Activated CD8-positive, alpha-beta memory T cell treated with anti-CD3 and anti-CD28 coated beads, Interleukin-2, amount 50 U/mL, for 4 hours (primary cell): ENCODE measurements around the gene MISFA.
"Not testable (repeated sequence)": the region's sequence is repeated elsewhere in the genome, so short reads cannot be mapped to it uniquely, and the experiment has no call there.

Experiments used
- DNase-seq: peaks from one replicate; pipeline ENCODE4 v3.0.0-alpha.2; 2020

MISFA gene

DNA sequence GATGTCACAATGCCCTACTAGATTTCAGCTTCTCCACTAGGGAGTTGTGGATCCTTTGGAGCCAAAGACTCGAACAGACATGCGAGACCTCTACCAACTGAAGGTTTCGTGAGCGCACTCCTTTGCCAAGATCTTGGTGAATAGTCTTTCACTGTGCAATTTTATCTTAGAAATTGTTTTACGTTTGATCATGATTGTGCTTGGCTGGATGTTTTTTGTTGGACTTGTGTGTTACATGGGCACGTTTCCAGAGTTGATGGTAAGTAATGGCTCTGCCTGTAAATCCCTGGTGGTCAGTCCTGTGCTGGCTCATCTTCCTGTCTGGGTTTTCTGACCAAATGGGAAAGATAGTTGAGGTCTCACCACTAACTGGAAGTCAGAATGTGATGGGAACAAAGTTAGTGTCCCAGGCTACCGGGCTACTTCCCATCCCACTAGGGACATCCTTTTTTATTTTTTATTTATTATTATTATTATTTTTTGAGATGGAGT, at the start of gene MISFA:
MISFA (plus strand) TSS at position 51 of the 492 bp plus-strand sequence; CDS start at position 191, 140 bp downstream.
- no peak for DNase-seq

DNA sequence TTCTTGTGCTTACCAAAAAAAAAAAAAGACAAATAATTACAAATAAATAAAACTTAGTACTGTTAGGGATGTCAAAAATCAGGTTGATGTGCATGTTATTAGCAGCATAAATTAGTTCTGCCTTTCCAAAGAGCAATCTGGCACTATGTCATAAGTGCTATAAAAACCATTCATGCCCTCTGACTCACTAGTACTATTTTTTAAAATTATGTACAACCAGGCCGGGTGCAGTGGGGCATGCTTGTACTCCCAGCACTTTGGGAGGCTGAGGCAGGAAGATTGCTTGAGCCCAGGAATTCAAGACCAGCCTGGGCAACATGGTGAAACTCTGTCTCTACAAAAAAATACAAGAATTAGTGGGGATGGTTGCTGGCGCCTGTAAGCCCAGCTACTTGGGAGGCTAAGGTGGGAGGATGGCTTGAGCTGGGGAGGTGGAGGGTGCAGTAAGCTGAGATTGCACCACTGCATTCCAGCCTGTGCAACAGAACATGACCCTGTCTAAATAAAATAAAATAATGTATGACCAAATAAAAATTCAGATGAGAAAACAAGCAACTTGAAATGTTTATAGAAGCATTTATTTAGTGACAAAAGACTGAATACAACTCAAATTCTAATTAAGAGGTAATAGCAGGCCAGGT, 36.4 kb upstream of the MISFA start:
- DNase-seq: no peak

DNA sequence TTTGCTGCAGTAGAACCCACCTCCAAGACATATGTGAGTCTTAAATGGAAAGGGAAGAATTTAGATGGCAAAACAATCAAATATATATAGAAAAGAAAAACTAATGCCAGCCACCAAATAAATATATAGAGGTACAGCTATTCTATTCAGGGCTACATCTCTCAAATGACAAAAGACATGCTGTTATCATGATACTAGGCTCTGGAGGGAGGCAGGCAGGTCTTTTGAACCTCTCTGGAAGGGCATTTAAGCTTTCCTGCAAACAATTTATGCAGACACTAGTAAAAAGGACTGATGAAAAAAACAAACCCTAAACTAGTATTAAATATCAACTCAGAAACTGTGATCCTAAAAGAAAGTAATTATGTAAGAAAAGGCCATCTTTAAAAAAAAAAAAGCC, 35.4 kb upstream of the MISFA start:
- no peak for DNase-seq

- no peak for DNase-seq
These were observed 33.2 kb upstream of the MISFA start for GRCh38 chr11:18566406-18566805.

DNA sequence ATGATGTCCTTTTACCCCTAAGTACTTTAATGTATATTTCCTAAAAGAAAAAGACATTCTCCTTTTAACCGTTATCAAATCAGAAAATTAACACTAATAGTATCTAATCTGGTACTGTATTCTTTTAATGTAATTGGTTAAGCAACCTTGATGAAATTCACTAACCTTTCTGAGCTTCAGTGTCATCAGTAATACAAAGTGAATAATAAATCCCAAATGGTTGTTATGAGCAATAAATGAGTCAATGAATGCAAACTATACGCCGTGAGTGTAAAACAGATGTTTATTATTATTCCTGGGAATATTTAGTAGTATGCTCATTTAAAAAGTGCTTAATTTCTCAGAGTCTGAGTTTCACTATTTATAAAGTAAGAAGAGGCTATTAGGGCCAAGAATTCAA, 32.5 kb upstream of the MISFA start:
- DNase-seq: no peak

DNA sequence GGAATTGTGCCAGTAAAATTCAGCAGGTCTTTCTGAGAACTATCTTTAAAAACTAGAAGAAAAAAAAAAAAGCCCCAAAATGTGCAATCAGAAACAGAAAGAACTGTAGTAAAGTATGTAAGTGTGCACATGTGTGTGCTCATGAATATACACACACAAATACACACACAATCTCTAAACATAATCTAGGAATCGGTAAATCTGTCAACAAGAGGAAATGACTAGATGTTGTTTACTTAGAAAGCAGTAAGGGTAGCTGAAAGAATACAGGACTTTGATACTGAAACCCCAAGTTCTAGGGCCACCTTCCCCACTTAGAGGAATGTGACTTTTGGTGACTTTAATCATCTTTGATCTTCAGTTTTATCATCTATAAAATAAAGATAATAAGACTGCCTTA, 24.2 kb upstream of the MISFA start:
- no peak for DNase-seq

- DNase-seq: no peak
These were observed 20.5 kb upstream of the MISFA start for GRCh38 chr11:18578975-18579598.

GRCh38 chr11:18580113-18580766, 19.3 kb upstream of the MISFA start:
- DNase-seq: no peak

DNA sequence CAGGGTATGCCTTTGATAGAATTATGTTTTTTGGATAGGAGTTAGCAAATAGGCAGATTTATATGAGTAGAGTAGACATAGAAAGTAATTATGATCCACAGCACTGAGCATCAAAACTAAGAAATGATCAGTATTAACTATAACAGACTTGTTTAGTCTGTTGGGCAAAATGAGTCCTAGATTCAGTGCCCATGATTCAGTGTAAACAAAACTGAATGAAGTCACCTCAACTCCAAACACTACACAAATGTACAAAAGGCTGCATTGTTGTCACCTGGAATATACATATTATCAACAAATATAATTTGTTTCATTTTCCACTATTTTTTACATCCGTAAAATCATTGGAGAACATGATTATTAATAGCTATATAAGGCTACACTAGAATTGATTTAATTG, 17.8 kb upstream of the MISFA start:
- no peak for DNase-seq

- peak; percentile 55 for DNase-seq
These were observed 11.0 kb upstream of the MISFA start, which contains the start of gene UEVLD for GRCh38 chr11:18588297-18589252. Gene UEVLD (minus strand): TSS chr11:18588734. CDS start chr11:18588654, 80 bp downstream.

GRCh38 chr11:18590571-18590970, 9.0 kb upstream of the MISFA start:
- DNase-seq: no peak

- not testable (repeated sequence) for DNase-seq
These were observed 5.5 kb upstream of the MISFA start for GRCh38 chr11:18594088-18594487.

DNA sequence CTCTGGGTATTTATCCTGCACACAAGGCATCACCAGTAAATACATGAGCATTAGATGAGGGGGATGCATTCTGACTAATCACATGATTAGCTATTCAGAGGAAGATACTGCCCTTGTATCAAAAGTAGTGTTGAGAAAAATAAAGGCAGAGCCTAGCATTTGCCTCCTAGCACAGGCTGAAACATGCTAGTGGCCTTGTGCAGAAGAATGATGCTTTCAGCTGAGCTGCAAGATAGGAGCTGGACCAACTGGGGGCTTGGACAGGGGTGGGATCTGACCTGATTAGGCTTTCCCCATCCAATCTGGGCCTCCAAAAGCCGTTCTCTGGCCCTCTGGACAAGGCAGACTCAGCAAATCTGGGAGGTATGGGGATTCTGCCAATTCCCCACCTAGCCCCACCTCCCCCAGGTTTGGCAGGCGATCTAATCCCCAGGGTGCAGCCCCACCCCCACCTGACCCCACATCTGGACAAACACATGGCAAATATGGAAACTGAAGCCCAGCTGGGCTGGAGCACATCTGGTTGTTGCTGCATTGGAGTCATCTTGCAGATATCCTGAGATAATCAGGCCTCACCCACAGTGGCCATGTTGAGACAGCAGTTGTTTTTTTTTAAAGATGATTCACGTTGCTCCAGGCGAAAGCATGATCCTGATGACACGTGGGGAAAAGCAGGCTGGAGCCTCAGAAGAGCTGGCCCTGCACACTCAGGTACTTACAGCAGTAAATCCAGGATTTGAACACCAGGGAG, 4.4 kb upstream of the MISFA start:
- DNase-seq: no peak

DNA sequence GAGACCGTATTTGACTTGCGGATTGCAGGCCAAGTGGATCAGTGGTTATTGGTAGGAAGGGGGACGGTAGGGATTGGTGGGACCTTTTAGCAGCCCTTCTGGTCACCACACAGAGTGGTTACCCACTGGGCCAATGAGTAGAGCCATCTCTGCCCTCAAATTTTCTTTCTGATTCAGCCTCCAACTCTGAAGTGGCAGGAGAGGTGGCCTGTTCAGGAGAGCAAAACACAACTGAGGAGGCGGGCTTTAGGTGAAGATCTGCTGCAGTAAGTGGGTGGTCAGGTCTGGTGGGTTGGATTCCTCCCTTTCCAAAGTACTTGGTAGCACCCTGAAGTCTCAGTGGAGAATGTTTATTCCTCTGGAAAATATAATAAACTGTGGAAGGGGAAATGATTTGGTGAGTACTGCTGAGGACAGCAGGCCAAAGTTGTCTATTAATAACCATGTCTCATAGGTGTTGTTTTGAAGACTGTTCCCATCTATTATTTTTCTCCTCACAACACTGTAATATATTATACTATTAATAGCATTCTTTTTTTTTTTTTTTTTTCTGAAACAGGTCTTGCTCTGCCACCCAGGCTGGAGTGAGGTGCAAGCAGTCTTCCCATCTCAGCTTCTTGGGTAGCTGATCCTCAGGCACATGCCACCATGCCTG, 1.5 kb downstream of the MISFA start:
- no peak for DNase-seq

DNA sequence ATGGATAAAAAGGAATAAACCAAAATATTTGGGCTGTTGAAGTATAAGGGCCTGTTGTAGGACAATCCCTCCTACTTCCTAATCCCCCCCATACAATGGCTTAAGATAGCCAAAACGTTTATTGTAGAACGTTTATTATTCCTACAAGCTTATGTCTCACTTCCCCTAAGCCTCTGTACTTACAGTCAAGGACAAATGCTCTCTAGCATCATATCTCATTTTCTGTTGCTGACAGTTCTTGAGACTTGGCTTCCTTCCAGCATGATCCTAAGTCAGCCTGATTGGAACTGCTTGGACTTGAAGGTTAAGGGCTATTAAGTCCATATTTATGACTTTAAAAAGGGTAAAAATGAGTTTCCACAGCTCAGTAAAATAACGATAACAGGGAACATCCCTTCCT, 8.8 kb downstream of the MISFA start:
- DNase-seq: no peak

DNA sequence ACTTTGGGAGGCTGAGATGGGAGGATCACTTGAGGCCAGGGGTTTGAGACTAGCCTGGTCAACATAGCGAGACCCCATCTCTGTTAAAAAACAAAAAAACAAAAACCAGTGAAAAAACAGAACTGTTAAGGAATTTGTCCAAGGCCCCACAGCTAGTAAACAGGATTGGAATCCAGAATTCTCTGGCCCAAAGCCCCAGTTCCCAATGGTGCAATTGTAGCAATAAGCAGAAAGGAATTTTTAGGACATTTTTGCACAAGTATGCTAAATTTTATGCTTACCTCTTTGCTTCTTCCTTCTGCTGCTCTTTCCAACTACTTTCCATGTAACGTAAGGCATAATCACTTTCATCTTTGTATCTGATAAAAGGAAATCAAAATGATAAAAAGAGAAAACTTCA, 11.6 kb downstream of the MISFA start:
- DNase-seq: no peak

- DNase-seq: no peak
These were observed 12.8 kb downstream of the MISFA start for GRCh38 chr11:18612394-18612793.

DNA sequence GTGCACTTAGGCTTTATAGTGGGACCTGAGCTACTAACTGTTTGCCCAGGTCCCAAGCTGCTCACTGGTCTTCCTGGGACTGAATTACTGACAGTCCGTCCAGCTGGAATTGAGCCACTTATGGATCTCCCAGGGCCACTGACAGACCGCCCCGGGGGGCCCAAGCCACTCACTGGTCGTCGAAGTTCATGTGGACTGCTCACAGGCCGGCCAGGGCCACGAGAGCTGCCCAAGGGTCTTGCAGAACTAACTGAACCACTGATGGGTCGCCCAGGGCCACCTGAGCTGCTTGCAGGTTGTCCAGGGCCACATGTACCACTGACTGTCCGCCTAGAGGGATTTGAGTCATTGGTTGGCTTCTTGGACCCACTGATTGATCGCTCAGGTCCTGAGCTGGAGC, 15.1 kb downstream of the MISFA start:
- DNase-seq: no peak

DNA sequence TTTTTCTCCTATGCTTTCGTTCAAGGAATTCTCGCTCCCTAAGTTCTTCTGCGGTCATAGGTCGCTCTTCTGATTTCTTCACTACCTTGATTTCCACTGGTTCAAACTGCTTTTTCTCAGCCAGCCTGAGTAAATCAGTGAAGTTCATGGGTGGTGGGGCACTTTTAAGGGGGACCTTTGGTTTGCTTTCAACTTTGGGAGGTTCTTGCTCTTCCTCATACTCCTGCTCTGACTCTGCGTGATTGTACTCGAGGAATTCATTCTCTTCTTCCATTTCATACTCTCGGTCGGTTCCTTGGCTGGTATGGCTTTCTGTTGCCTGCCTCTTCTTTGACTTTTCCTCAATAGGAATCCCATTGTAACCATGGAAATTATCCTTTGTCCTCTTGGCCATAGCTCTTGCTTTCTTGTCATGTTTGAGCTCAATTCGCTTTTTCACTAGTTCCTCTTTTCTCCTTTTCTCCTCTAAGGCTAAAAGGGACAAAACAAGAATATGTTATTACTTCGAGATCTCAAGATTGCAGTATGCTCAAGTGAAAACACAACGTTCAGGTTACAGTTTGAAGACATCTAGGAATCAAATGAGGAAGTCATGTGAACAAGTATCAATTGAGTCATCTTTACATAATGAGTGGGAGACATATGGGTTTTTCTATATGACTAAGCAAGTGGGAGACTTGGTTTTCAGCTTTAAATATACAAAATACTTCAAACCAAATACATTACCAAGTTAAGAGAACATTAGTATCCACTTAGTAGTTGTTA, 16.2 kb downstream of the MISFA start:
- no peak for DNase-seq

GRCh38 chr11:18617688-18618341, 18.2 kb downstream of the MISFA start:
- peak; percentile 26 for DNase-seq
